HG03097 (cell line): Measurements from ENCODE around the gene NAXD.
"Not testable (repeated sequence)": the region's sequence is repeated elsewhere in the genome, so short reads cannot be mapped to it uniquely, and the experiment has no call there.

Source experiments
- ATAC-seq: cut with Tn5 transposase; IDR thresholded peaks from one replicate; pipeline ENCODE4 v1.9.1; 2021; ENCODE audit not compliant: unreplicated experiment, low FRiP score

The NAXD gene

DNA sequence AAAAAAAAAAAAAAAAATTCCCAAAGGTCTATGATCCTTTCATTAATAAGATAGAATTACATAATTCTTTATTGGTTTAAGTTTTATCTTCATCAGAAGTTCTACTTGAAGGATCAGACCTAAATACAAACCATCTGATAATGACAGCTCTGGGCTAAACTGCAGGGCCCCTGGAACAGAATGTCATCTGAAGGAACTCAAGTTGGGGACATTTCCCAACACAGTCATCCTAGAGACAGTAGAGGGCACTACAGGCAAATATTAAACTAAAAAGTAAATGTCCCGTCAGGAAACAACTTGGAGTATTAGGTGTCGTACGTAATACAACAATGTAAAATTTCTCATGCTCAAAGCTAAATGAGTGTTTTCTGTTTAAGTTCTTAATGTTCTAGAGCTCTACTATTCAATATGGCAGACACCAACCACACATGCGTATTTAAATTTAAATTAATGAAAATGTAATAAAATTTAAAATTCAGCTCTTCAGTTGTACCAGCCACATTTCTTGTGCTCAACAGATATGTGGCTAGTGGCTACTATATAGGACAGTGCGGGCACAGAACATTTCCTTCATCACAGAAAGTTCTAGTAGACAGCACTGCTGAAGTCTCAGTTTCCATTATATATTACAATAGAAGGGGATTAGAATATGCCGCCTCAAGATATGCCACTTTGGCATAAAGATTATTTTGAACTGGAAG lies 21.8 kb upstream of the NAXD start:
- no peak for ATAC-seq

DNA sequence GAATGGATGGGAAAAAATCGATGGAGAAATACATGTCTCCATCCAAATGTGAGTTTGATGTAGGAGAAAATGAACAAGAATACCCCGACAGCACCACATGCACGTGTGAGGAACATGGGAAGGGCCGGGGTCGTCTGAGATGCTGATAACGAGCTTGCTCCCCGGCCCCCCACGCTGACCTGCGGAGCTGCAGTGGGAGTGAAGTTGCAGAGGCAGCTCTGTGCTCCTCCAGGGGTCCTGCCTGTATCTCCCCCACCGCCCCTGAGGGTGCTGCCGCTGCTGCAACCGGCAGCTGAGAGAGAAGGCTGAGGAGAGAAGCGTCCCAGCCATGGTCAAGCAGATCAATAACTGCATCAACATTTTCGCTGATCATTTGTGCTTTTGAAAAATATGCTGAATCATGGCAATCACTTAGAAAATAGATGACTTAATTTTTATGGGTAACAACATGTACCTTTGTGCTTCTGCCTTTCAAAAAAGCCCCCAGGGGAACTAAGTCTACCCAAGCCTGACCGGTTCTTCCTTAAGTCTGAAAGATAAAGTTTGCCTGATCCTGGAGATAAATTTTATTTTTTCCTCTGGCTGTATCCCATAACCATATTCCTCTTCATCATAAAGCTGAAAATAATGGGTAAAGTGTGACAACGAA lies 18.2 kb upstream of the NAXD start:
- ATAC-seq, result no peak

DNA sequence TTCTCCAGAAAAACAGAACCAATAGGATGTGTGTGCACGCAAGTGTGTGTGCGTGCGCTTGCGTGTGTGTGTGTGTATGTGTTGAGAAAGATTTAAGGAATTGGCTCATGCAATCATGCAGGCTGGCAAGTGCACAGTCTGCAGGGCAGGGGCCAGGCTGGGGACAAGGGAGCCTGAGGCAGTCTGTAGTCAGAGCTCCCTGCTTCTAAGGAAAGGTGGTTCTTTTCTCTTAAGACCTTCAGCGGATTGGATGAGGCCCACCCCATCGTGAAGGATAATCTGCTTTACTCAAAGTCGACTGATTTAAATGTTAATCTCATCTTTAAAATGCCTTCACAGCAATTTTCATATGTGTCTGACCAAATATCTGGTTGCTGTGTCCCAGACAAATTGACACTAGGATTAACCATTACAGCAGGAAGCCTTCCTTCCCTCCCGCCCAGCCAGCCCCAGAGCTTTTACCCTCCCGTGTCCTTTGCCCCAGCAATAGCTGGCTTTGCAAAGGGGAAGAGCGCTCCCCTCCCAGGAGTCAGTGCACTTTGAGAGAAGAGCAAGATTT lies 15.0 kb upstream of the NAXD start:
- ATAC-seq, result no peak

DNA sequence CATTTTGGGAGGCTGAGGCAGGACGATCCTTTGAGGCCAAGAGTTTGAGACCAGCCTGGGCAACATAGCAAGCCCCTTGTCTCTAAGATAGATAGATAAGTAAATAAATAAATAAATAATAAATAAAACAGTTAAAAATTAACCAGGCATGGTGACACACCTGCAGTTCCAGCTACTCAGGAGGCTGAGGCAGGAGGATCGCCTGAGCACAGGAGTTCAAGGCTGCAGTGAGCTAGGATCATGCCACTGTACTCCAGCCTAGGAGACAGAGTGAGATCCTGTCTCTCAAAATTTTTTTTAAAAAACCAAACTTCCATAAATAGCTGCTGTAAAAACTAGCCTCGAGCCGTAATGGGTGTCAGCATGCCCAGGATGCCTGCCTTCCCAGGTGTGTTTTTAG lies 14.4 kb upstream of the NAXD start:
- ATAC-seq, result no peak

DNA sequence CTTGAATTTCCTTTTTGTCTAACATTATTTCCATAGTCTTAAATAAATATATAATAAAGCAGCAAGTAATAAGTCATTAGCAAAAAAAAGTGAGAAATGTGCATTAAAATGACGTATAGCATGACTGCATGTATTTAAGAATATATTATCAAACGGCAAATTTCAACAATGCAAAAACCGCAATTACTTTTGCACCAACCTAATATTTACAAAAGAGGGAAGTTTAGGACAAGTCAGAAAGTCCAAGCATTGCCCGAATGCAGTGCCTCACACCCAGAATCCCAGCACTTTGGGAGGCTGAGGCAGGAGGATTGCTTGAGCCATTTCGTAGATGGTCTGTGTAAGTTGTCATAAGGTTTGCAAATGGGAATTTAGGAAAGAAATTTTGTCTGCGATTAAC lies 10.2 kb upstream of the NAXD start:
- ATAC-seq, result no peak

DNA sequence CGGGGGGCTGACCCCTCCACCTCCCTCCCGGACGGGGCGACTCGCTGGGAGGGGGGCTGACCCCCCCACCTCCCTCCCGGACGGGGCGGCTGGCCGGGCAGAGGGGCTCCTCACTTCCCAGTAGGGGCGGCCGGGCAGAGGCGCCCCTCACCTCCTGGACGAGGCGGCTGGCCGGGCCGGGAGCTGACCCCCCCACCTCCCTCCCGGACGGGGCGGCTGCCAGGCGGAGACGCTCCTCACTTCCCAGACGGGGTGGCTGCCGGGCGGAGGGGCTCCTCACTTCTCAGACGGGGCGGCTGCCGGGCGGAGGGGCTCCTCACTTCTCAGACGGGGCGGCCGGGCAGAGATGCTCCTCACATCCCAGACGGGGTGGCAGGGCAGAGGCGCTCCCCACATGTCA lies 9.1 kb upstream of the NAXD start:
- ATAC-seq, result not testable (repeated sequence)

DNA sequence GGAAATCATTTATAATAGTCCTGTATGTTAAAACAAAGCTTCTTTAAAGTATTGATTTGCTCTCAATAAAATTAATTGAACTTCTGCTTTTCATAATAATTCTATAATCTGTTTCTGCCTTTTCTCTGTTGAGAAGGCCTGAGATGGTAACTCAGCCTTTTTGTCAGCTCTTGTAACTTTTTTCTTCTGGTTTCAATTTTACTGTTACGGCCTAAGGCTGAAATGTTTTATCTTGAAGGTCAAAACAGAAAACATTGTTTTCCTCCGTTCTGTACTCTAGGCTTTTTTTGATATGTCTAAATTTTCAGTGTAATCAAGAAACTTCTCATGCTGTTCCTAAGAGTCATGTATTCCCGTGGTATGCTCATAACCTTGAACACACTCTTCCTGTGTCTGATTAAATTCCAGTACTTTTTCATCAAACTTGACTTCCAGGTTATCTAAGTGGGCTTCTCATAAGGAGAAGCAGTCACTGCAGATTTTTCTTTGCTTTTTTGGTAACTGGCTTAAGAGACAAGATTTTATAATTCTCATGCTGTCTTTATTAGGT lies 7.6 kb upstream of the NAXD start:
- no peak for ATAC-seq

DNA sequence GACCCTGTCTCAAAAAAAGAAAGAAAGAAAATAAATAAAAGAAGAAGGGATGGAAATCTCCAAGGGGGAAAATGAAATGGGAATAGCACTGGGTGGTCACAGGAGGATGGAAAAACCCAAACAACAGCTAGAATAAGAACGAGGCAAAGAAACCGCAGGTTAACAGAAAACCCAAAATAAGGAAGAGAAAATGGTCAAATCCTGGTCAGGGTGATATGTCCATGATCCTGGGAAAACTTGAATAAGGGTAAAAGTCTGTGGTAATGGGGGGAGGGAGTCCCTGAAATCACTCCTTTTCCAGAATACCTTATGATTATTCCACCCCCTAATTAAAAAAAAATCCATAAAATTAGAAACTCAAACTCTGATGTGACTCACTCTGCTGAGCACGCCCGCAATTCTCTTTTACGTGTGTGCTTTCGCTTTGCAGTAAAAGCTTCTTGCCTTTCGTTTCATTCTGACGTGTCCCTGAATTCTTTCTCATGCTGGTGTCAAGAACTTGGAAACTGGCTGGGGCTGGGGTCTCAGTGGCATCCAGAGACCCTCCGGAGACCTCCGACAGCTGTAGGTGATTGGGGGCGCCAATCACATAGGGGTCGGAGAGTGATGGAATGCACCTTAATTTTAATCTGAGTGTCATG lies 4.3 kb upstream of the NAXD start:
- ATAC-seq, result no peak

DNA sequence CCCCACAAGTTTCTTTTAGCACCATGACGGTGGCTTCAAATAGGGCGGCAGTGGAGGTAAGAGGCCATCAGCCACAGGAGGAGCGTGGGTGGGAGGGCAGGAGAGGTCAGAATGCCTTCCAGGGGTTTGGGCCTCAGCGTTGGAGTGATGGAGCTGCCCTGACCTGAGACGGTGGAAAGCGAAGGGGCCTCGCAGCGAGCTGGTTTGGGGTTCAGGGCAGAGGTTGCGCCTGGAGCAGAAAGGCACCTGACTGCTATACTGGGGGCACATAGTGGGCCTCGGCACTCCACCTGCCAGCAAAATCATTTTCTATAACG lies 382 bp upstream of the NAXD start:
- ATAC-seq, result no peak

DNA sequence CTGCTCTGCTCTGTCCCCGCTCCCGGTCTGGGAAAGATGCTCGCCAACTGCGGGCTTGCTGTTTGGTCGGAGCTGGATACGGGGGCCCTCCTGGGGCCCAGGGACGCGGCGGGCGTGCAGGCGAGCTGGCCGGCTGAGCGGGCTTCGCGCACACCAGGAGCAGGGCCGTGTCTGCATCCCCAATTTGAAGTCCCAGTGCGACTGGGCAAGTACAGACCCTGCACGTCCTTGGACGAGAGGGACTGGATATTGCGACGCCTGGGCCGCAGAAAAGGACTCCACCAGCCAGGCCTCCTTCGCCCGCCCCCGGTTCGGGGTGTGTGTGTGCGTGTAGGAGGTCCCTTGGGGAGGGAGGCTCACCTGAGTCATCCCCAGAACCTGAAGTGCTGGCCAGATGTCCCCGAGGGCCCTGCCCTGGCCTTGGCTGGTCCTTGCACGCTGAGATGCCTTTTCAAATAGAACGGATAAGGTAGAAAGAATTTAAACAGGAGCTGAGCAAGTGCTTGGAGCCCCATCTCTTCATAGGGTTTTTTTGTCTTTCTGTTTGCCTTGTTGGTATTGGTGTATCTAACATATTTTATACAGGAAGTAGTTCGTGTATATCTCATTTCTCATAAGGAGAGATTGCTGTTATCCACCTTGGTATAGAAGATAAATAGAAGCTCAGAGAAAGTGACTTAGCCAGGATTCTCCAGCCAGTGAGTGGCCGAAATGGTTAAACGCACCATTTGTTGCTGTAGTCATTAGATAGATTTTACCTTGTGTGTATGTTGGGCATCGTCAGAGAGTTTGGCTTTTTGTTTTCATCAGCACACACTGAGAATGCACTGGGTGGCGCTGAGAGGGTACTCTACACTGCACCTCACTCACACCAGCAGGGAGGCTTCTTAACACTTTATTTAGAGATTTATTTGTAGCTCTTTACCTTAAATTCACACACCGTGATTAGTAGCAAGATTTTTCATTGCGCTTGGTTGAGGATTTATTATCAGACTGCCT lies 1.1 kb downstream of the NAXD start:
- peak; percentile 28 for ATAC-seq

DNA sequence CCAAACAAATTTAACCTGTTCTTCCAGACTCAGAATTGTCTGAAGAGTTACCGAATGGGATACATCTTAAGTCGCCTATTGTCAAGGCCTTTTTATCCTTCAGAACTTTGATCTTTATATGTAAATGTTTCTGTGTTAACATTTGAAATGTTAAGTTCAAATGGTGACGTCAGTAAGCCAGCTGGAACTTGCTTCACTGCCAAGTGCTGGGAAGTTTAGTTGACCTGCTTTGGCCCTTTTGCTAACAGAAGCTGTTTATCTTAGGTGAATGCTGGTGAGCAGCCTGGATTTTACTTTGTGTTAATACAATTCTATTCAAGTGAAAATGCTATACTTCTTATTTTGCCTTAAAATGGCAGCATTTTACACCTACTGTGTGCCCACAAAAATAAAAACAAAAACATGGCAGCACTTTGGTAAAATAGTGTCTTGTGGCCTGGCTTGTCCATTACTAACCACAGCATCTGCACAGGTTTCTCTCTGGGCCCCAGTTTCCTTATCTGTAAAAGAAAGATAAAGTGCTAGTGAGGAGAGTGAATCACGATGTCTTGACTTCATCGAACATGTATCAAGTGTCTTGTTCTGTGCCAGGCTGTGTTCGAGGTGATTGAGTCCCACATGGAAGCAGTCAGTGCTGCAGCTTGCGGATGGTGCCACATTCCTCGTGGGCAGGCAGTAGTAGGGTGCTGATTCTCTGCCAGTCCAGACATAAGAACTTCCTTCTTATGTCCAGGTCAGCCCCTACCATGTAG lies 2.2 kb downstream of the NAXD start:
- no peak for ATAC-seq

DNA sequence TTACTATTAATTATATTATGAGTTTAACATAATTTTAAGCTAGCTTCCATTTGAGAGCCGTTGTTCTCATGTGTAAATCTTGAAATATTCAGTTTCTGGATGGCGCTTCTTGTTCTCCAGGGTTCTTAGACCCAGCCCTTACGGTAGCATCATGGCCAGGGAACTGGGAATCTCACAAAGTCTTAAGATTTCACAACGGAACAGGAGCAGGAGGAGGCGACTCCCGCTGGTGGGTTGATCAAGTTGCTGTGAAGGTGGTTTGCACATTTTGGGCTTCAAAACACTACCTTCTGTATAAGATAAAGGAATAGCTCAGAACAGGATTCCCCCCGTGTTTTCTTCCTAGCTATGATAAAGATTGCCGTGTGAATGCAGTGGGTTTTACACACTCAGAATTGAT lies 2.8 kb downstream of the NAXD start:
- ATAC-seq, result no peak

DNA sequence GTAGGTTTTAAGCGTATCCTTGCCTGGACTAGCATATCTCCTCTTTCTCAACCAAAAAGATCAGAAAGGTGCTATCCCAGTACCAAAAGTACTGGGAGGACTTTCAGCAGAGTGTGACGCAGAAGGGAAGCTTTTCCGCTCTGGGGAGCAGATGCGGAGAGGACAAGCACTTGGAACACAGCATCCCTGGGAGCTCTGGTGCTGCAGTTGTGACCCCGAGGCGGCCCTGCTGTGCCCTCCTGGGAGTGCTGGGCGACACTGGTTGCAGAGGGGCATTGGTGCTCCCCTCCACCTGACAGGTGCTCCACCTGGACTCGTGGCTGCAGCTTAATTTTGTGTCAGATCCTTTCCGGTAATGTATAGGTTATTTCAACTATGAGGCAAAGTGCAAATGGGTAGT lies 3.4 kb downstream of the NAXD start:
- ATAC-seq, result no peak

DNA sequence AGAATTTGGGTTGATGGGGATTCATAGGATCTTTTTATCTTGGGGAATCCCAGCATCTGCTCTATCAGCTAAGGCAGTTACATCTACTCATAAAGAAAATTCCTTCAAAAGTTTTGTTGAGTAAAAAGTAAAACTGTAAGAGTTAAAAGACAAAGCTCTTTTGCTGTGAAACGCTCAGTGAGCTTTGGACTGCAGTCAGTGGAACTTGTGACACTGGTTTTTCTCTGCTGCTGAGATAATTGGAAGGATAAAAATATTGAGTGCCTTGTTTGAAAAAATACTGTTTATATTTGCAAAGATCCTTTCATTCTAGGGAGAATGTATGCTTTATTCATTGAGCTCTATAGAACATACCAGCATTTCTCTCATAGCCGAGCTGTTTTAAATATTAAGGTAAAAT lies 5.3 kb downstream of the NAXD start:
- no peak for ATAC-seq

DNA sequence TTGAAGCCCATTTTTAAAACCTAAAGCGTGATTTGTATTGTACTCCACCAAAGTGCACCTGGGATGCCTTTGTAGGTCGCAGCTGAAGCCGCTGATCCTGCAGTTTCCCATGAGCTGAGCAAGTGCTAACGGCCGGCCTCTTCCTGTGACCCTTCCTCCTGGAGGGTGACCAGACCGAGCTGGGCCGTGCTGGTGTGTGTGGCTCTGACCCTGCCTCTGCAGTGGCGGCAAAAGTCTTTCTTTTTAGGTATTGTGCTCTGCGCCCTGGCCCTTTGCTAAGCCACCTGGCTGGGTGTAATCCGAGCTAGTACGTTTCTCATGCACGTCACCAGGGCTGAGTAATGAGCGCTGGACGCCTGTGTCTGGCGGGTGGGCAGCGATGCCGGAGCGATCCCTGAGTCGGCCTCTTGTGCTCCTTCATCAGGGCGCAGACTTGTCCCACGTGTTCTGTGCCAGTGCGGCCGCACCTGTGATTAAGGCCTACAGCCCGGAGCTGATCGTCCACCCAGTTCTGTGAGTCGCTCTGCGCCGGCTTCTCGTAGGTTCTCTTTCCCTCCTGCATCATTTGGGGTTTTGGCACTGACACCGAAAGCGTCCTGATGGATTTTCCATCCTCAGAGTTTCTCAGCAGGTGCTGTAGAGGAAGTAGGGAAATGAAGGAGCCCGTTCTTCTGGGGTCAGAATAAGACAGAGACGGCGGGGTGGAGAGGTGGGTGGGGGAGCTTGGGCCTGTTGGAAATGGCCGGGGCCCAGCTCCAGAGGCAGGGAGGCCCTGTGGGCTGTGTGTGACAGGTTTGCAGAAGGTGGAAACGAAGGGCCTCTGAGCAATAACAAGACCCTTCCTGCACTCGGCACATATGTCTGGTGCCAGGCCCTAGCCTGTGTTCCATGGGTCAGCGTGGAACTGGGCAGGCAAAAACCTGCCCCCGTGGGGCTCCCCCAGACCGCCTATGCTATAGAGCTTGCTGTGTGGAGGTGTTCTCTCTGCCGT lies 9.7 kb downstream of the NAXD start:
- ATAC-seq, result no peak

DNA sequence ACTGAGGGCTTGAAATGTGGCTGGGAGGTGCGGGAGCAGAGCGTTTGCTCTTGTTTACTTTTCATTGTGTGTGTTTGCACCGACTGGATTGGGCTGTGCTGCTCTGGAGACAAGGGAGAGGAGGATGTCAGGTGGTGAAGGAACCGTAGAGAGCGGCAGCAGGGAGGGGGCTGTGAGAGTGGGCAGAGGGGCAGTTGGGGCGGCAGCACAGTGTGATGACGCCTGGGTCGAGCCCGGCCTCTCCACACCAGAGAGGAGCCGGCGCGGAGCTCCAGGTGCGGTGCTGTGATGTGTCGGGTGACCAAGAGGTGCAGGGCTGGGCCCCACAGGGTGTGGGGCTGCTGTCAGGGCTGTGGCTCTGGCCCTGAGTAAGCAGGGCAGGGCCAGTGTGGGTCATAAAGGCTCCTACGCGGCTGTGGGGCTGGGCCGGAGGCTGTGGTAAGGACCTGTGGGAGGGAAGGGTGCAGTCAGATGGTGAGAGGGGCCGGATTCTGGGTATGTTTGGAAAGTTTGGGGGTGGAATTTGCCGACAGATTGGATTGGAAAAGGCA lies 10.5 kb downstream of the NAXD start:
- ATAC-seq, result no peak

DNA sequence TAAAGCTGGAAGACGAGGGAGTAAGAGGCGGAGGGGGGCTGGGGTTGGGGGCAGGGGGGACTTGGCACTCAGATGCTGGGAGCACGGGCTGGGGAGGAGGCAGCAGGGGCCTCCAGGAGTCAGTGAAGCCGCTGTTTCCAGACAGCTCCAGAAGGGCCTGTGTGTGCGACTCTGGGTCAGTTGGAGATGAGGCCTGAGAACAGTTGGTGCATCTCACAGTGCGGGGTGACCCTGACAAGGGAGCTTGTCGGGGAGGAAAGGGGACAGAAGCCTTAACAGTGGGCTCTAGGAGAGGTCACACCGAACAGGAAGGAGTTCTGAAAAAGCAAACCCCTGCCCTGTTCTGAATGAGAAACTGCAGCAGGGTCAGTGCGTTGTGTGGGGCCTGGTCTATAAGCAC lies 11.2 kb downstream of the NAXD start:
- ATAC-seq, result no peak

DNA sequence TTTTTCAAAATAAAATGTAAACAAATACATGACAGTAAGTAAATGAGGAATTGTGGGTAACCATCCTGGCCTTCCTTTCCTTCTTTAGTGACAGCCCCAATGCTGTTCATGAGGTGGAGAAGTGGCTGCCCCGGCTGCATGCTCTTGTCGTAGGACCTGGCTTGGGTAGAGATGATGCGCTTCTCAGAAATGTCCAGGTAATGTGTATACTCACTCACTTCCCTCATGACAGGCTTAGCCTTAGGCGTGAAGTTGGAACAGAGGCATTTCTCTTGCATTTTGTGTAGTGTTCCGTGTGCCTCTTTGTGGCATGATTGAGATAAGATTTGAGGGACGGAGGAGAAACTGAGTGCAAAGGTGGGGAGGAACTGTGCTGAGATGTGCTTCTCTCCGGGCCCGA lies 12.0 kb downstream of the NAXD start:
- ATAC-seq, result no peak
